Gastrocnemius medialis (tissue), 4 donors: Measurements from ENCODE around the gene MAP3K12.

Source experiments
- POLR2A ChIP-seq, 2 donors: fragments of 450-650 bp; IDR thresholded peaks; one replicate each; pipeline ENCODE4 v1.6.1; 2017; ENCODE audit warnings: antibody characterized with exemption in 2 of 2, mild to moderate bottlenecking in 2 of 2, moderate library complexity in 2 of 2
- TF ChIP-seq, protein P1 (sequence below), 5 experiments: fragments of 450-650 bp in 3 of 5; fragments of 200-600 bp in 2 of 5; sonication (generic) in 2 of 5; IDR thresholded peaks in 4 of 5; conservative IDR thresholded peaks in 1 of 5; 1 replicate in 4 of 5; 2 replicates in 1 of 5; pipeline ENCODE4 v1.5.1; 2016 to 2019; ENCODE audit warnings: antibody characterized with exemption in 5 of 5, mild to moderate bottlenecking in 3 of 5, moderate library complexity in 3 of 5

GRCh38 chr12:53501615-53502181 is 2.4 kb upstream of the MAP3K12 start:
- TF ChIP-seq, protein P1, sequence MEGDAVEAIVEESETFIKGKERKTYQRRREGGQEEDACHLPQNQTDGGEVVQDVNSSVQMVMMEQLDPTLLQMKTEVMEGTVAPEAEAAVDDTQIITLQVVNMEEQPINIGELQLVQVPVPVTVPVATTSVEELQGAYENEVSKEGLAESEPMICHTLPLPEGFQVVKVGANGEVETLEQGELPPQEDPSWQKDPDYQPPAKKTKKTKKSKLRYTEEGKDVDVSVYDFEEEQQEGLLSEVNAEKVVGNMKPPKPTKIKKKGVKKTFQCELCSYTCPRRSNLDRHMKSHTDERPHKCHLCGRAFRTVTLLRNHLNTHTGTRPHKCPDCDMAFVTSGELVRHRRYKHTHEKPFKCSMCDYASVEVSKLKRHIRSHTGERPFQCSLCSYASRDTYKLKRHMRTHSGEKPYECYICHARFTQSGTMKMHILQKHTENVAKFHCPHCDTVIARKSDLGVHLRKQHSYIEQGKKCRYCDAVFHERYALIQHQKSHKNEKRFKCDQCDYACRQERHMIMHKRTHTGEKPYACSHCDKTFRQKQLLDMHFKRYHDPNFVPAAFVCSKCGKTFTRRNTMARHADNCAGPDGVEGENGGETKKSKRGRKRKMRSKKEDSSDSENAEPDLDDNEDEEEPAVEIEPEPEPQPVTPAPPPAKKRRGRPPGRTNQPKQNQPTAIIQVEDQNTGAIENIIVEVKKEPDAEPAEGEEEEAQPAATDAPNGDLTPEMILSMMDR (IDR thresholded peaks at IDR 0.05 in 4 of 5, conservative IDR thresholded peaks at IDR 0.05 in 1 of 5) = no peak
- no peak for TF ChIP-seq POLR2A (IDR thresholded peaks at IDR 0.05)
